Activated CD4-positive, alpha-beta T cell treated with anti-CD3 and anti-CD28 coated beads, Interleukin-2, amount 50 U/mL, for 24 hours (primary cell): Measurements from ENCODE around the gene PARP15.
"Not testable (repeated sequence)": the region's sequence is repeated elsewhere in the genome, so short reads cannot be mapped to it uniquely, and the experiment has no call there.

Source experiments
- DNase-seq, 2 donors: peaks; one replicate each; pipeline ENCODE4 v3.0.0-alpha.2; 2020; ENCODE audit warnings: low read depth in 1 of 2, low spot score in 1 of 2

Gene PARP15

GRCh38 chr3:122577409-122578031 lies at the start of gene PARP15:
Gene PARP15, plus strand, starts transcription at chr3:122577650. Its CDS starts 18 bp downstream, at chr3:122577668.
- peak; percentile 19 to 27 for DNase-seq

- DNase-seq: no peak
These were observed 47.3 kb upstream of the PARP15 start for GRCh38 chr3:122530164-122530563.

GRCh38 chr3:122533480-122533879 lies 44.0 kb upstream of the PARP15 start:
- DNase-seq: no peak

GRCh38 chr3:122533931-122534334 lies 43.5 kb upstream of the PARP15 start:
- DNase-seq: peak in 1 of 2 donors; percentile 59

- DNase-seq: no peak
These were observed 41.4 kb upstream of the PARP15 start for GRCh38 chr3:122535964-122536631.

GRCh38 chr3:122536632-122537001 lies 40.8 kb upstream of the PARP15 start:
- no peak for DNase-seq

GRCh38 chr3:122538956-122539490 lies 38.4 kb upstream of the PARP15 start:
- no peak for DNase-seq

- DNase-seq: no peak
These were observed 31.3 kb upstream of the PARP15 start for GRCh38 chr3:122546151-122546550.

- no peak for DNase-seq
These were observed 29.4 kb upstream of the PARP15 start for GRCh38 chr3:122548076-122548475.

GRCh38 chr3:122548619-122549018 lies 28.8 kb upstream of the PARP15 start:
- DNase-seq: no peak

GRCh38 chr3:122553171-122553570 lies 24.3 kb upstream of the PARP15 start:
- no peak for DNase-seq

GRCh38 chr3:122555275-122556071 lies 22.0 kb upstream of the PARP15 start:
- DNase-seq: no peak

GRCh38 chr3:122557356-122557755 lies 20.1 kb upstream of the PARP15 start:
- no peak for DNase-seq

- no peak for DNase-seq
These were observed 18.8 kb upstream of the PARP15 start for GRCh38 chr3:122558605-122559004.

- DNase-seq: no peak
These were observed 17.5 kb upstream of the PARP15 start for GRCh38 chr3:122559906-122560305.

- peak in 1 of 2 donors; percentile 68 for DNase-seq
These were observed 16.8 kb upstream of the PARP15 start for GRCh38 chr3:122560680-122561079.

- DNase-seq: no peak
These were observed 14.3 kb upstream of the PARP15 start for GRCh38 chr3:122562923-122563716.

GRCh38 chr3:122563717-122564025 lies 13.8 kb upstream of the PARP15 start:
- no peak for DNase-seq

- peak; percentile 52 to 61 for DNase-seq
These were observed 13.1 kb upstream of the PARP15 start, which contains the start of the genes DTX3L and PARP9 for GRCh38 chr3:122564155-122564912. Gene DTX3L, plus strand, starts transcription at chr3:122564338. Its CDS starts 89 bp downstream, at chr3:122564427. Gene PARP9, minus strand, starts transcription at chr3:122564300. Its CDS starts 4,680 bp downstream, at chr3:122559620.

GRCh38 chr3:122568131-122568530 lies 9.3 kb upstream of the PARP15 start:
- not testable (repeated sequence) for DNase-seq
